LNCaP clone FGC (cell line): ENCODE measurements around the gene SLC7A5.

Experiments
- DNase-seq: peaks from one replicate; pipeline ENCODE4 v3.0.0-alpha.2; 2011; ENCODE audit warnings: low read depth
- H3K4me3 ChIP-seq: 2 replicates; pipeline ENCODE4 v1.5.1; 2011; ENCODE audit warnings: mild to moderate bottlenecking, low read depth, low read length, control low read depth
- CTCF ChIP-seq: IDR thresholded peaks from 2 replicates; pipeline ENCODE4 v1.5.1; 2012; ENCODE audit warnings: mild to moderate bottlenecking; ENCODE audit not compliant: control insufficient read depth, insufficient read depth; ENCODE audit errors: extremely low read depth

The SLC7A5 gene

GRCh38 chr16:87824991-87825841 lies 44.1 kb downstream of the SLC7A5 start:
- DNase-seq = no peak
- H3K4me3 ChIP-seq = no peak overlapping the region
- no peak for TF ChIP-seq CTCF

- DNase-seq = no peak
- TF ChIP-seq CTCF = no peak
- no peak overlapping the region for H3K4me3 ChIP-seq
Measured at GRCh38 chr16:87824016-87824990, 45.0 kb downstream of the SLC7A5 start.

GRCh38 chr16:87823181-87823929 lies 46.0 kb downstream of the SLC7A5 start:
- no peak for TF ChIP-seq CTCF
- no peak for DNase-seq
- H3K4me3 ChIP-seq = no peak overlapping the region

GRCh38 chr16:87822108-87822970 lies 47.0 kb downstream of the SLC7A5 start:
- no peak for DNase-seq
- no peak overlapping the region for H3K4me3 ChIP-seq
- TF ChIP-seq CTCF = no peak

- TF ChIP-seq CTCF = no peak
- no peak overlapping the region for H3K4me3 ChIP-seq
- DNase-seq = no peak
Measured at GRCh38 chr16:87821376-87822107, 47.8 kb downstream of the SLC7A5 start.
